Mesodermal cell (in vitro differentiated cells): Measurements from ENCODE around the gene MORN3.

Experiments
- H3K27ac ChIP-seq: 2 replicates; pipeline ENCODE4 v1.7.0; 2013; ENCODE audit warnings: mild to moderate bottlenecking, low read depth, low read length, moderate library complexity; ENCODE audit not compliant: severe bottlenecking
- H3K36me3 ChIP-seq: 2 replicates; pipeline ENCODE4 v1.7.1; 2013; ENCODE audit warnings: mild to moderate bottlenecking, low read length, moderate library complexity; ENCODE audit not compliant: control insufficient read depth, insufficient read depth
- H3K4me1 ChIP-seq: one replicate; pipeline ENCODE4 v1.7.1; 2013; ENCODE audit warnings: mild to moderate bottlenecking, low read length; ENCODE audit not compliant: insufficient read depth, control insufficient read depth, poor library complexity, severe bottlenecking
- H3K4me3 ChIP-seq: 2 replicates; pipeline ENCODE4 v1.7.0; 2013; ENCODE audit warnings: low read length, control low read depth, mild to moderate bottlenecking; ENCODE audit not compliant: insufficient read depth, poor library complexity, severe bottlenecking; ENCODE audit errors: extremely low read depth
- H3K9me3 ChIP-seq: 2 replicates; pipeline ENCODE4 v1.7.1; 2013; ENCODE audit warnings: mild to moderate bottlenecking, low read length, moderate library complexity; ENCODE audit not compliant: control insufficient read depth
- WGBS, 2 experiments: methylation state at CpG; one replicate each; pipeline ENCODE4 v1.1.5; 2013; ENCODE audit warnings: missing lambda C conversion rate in 2 of 2; ENCODE audit not compliant: insufficient coverage in 2 of 2; 5-methylcytosine and 5-hydroxymethylcytosine counted together

The MORN3 gene

DNA sequence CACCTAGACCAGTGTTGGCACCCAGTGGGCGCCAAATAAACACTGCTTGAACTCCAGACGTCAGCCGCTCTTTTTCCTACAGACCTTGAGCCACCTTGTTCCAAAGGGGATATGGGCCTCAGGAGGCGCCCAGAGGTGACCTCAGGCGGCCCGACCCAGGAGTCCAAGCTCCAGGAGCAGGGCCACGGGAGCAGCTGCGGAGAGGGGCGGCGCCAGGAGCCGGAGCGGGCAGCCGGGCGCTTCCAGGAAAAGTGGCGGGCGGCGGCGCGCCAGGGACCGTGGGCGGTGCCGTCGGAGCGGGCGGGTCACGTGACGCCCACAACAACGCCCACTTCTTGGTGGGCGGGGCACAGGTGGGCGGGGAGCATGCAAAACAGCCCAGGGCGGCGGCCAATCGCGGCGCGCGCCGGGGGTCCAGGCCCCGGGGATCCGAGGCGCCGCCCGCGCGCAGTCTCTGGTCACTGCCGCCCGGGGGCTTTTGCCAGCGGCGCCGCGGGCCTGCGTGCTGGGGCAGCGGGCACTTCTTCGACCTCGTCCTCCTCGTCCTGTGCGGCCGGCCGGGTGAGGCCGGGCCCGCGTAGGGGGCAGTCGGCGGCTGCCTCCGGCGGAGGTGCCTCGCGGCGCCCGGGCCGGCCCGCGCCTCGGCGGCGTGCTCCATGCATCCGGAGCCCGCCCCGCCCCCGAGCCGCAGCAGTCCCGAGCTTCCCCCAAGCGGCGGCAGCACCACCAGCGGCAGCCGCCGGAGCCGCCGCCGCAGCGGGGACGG, 43.2 kb downstream of the MORN3 start, which contains the start of gene ORAI1:
Gene ORAI1, plus strand, starts transcription at position 444 of the 766 bp plus-strand sequence.
- Histone ChIP-seq H3K27ac (peak within 1 kb of the TSS; percentile 82), H3K9me3 (no peaks in the 10 kb centered on the region), H3K36me3 (peaks cover 7% of the 10 kb centered on the region), H3K4me1 (peaks cover 34% of the 10 kb centered on the region), H3K4me3 (peak within 1 kb of the TSS; percentile 68)
- 2 to 3% methylated on average over 68 to 80 of the region's 92 CpGs for WGBS, 2 experiments

DNA sequence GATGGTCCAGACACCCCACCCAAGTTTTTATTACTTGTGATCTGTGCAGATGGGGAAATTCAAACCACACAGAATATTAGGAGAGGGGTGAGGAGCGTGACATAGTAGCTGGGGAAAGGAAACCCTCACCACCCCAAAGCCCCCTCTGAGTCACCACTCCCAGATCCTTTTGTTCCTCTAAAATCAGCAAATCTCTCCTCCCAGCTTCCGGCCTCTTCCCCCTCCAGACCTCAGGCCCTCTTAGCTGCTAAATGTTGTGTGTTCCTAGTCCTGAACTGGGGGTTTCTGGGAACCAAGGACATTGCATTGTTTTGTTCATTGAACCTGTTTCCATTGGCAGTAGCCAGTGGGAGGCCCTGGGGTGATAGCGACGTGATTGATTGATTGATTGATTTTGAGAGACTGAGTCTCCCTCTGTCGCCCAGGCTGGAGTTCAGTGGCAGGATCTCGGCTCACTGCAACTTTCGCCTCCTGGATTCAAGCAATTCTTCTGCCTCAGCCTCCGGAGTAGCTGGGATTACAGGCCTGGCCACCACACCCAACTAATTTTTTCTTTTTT, 49.0 kb downstream of the MORN3 start:
- Histone ChIP-seq H3K4me1 (peaks cover 15% of the 10 kb centered on the region), H3K9me3 (no peaks in the 10 kb centered on the region), H3K27ac (peak overlapping the region; percentile 72), H3K4me3 (no peak overlapping the region), H3K36me3 (no peaks in the 10 kb centered on the region)
- 54 to 65% methylated on average over 5 to 7 of the region's 8 CpGs for WGBS, 2 experiments

DNA sequence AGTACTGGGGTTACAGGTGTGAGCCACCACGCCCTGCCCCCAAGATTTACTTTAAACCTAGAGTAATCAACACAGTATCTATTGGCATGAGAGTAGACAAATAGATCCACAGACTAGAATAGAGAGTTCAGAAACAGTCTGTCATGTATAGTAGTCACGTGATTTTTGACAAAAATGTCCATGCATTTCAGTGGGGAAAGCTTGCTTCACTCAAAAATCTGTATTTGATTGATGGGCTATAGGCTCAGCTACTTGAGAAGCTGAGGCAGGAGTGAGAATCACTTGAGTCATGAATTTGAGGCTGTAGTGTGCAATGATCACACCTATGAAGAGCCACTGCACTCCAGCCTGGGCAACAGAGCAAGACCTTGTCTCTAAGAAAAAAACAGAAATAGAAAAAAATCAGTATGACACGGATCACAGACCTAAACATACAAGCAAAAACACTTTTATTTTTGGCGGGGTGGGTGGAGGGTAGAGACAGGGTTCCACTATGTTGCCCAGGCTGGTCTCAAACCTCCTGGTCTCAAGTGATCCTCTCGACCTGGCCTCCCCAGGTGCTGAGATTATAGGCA, 50.7 kb downstream of the MORN3 start:
- Histone ChIP-seq H3K9me3 (no peaks in the 10 kb centered on the region), H3K27ac (no peak overlapping the region), H3K36me3 (no peaks in the 10 kb centered on the region), H3K4me3 (no peak overlapping the region), H3K4me1 (peaks cover 9% of the 10 kb centered on the region)
- 87 to 93% methylated on average over 2 of the region's 5 CpGs for WGBS, 2 experiments

DNA sequence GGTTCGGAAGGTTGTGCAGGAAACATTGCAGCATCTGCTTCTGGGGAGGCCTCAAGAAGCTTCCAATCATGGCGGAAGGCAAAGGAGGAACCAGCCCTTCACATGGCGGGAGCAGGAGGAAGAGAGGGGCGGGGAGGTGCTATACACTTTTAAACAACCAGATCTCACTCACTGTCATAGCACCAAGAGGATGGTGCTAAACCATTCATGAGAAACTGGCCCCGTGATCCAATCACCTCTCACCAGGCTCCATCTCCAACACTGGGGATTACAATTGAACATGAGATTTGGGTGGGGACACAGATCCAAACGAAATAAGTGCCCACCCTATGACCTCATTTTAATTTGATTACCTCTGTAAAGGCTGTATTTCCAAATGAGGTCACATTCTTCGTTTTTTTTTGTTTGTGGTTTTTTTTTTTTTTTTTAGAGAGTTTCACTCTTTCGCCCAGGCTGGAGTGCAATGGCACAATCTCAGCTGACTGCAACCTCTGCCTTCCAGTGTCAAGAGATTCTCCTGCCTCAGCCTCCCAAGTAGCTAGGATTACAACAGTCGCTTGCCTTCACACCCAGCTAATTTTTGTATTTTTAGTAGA, 54.5 kb downstream of the MORN3 start:
- H3K4me1 ChIP-seq: peaks cover 10% of the 10 kb centered on the region
- H3K9me3 ChIP-seq: no peaks in the 10 kb centered on the region
- H3K36me3 ChIP-seq: no peaks in the 10 kb centered on the region
- no peak overlapping the region for H3K27ac ChIP-seq
- 92 to 100% methylated on average over 2 to 4 of the region's 9 CpGs for WGBS, 2 experiments
- H3K4me3 ChIP-seq: no peak overlapping the region

DNA sequence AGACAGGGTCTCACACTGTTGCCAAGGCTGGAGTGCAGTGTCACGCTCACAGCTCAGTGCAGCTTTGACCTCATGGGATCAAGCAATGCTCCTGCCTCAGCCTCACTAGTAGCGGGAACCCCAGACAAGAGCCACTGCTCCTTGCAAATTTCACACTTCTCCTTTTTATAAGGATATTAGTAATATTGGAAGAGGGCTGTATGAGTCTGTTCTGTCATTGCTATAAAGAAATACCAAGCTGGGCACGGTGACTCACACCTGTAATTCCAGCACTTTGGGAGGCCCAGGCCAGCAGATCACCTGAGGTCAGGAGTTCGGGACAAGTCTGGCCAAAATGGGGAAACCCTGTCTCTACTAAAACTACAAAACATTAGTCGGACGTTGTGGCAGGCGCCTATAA, 56.0 kb downstream of the MORN3 start:
- Histone ChIP-seq H3K9me3 (no peaks in the 10 kb centered on the region), H3K36me3 (no peaks in the 10 kb centered on the region), H3K4me3 (no peak overlapping the region), H3K4me1 (peaks cover 8% of the 10 kb centered on the region), H3K27ac (no peak overlapping the region)
- 97 to 98% methylated on average over 5 of the region's 7 CpGs for WGBS, 2 experiments

DNA sequence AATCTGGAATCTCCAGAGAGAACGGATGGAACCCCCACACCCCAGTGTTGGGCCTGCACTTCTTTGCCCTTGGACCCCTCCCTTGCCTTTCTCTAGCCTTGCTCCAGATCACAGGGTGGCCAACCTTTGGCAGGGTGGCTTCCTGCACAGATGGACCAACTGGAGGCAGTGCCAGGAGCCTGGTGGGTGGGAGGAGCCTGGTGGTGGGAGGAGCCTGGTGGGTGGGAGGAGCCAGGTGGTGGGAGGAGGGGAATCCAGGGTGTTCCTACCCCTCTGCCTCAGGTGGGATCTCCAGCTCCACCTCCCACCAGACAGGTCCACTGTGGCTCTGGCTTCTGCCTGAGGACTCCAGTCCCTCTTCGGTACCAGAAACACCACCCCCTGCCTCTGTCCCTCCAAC, 58.1 kb downstream of the MORN3 start:
- Histone ChIP-seq H3K36me3 (no peaks in the 10 kb centered on the region), H3K27ac (no peak overlapping the region), H3K4me3 (no peak overlapping the region), H3K9me3 (no peaks in the 10 kb centered on the region), H3K4me1 (peaks cover 8% of the 10 kb centered on the region)
- 95 to 100% methylated on average over 1 to 2 of the region's 2 CpGs for WGBS, 2 experiments

DNA sequence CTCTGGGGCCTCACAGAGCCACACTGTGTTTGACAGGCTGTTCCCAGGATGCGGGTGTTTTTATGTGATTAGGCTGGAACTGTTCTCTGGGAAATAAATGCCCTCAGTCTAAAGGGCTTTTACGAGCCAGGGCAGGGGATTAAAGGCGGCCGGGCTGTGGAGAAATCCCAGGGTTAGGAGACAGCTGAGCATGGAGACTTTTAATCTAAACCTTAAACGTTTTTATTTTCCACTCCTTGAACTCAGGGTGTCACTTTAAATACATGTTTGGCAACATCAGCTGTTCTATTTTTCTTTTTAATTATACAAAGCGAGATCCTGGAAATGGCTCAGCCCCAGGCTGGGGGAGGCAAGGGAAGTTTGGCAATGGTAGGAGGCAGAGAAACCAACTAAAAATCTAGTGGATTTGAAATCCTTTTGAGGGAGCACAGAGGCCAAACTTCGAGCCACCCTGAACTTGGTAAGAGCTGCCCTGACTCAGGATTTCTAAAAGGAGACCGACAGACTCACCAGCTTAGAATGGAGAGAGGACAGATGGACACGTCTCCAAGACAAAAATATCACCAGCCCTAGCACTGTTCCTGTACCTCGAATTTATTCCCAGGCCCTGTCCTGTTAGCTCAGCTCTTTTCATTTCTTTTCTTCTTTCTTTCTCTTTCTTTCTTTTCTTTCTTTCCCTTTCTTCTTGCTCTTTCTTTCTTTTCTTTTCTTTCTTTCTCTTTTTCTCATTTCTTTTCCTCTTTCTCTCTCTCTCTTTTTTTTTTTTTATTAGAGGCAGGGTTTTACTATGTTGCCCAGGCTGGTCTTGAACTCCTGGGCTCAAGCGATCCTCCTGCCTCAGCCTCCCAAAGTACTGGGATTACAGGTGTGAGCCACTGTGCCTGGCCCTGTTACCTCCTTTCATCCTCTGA, 59.0 kb downstream of the MORN3 start:
- H3K27ac ChIP-seq: peak overlapping the region; percentile 81
- 72 to 75% methylated on average over 8 to 9 of the region's 11 CpGs for WGBS, 2 experiments
- peaks cover 8% of the 10 kb centered on the region for H3K4me1 ChIP-seq
- no peaks in the 10 kb centered on the region for H3K9me3 ChIP-seq
- no peak overlapping the region for H3K4me3 ChIP-seq
- no peaks in the 10 kb centered on the region for H3K36me3 ChIP-seq

DNA sequence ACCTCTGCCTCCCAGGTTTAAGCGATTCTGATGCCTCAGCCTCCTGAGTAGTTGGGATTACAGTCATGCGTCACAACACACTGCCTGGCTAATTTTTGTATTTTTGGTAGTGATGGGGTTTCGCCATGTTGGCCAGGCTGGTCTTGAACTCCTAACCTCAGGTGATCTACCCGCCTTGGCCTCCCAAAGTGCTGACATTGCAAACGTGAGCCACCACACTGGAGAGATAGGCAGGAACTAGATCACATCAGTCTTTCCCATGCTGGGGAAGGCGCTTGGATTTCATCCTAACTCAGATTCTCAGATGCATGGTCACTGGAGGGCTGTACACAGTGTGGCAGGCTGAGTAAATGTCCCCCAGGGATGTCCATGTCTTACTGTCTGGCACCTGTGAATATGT, 61.2 kb downstream of the MORN3 start:
- Histone ChIP-seq H3K9me3 (no peaks in the 10 kb centered on the region), H3K27ac (no peak overlapping the region), H3K36me3 (no peaks in the 10 kb centered on the region), H3K4me3 (no peak overlapping the region), H3K4me1 (peaks cover 8% of the 10 kb centered on the region)
- 81 to 99% methylated on average over 4 to 6 of the region's 6 CpGs for WGBS, 2 experiments

DNA sequence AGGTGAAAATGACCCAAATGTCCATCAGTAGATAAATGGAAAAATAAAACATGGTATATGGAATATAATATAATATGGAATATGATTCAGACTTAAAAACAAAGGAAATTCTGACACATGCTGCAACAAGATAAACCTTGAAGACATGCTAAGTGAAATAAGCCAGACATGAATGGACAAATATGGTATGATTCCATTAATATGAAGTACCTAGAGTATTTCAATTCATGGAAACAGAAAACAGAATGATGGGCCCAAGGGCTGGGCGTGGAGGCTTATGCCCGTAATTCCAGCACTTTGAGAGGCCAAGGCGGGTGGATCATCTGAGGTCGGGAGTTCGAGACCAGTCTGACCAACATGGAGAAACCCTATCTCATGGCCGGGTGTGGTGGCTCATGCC, 65.9 kb downstream of the MORN3 start:
- Histone ChIP-seq H3K4me3 (no peak overlapping the region), H3K9me3 (no peaks in the 10 kb centered on the region), H3K4me1 (no peaks in the 10 kb centered on the region), H3K27ac (no peak overlapping the region), H3K36me3 (no peaks in the 10 kb centered on the region)
- 82 to 93% methylated on average over 5 to 6 of the region's 6 CpGs for WGBS, 2 experiments

DNA sequence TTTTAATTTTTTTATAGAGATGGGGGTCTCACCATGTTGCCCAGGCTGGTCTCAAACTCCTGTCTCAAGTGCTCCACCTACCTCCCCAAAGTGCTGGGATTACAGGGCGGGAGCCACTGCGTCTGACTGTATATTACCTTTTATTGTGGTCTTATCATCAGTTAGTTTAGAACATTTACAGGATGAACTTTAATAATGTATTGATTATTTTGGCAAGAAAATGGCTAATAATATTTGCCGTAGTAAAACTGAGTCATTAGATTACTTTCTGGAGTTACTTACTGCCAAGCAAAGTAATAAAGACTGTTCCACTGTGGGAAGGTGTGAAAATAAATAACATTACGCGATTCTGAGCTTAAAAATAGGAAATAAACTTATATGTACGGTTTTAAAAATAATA, 66.7 kb downstream of the MORN3 start:
- Histone ChIP-seq H3K9me3 (no peaks in the 10 kb centered on the region), H3K4me3 (no peak overlapping the region), H3K36me3 (no peaks in the 10 kb centered on the region), H3K4me1 (no peaks in the 10 kb centered on the region), H3K27ac (no peak overlapping the region)
- WGBS, 2 experiments: 100% methylated on average over 2 to 4 of the region's 6 CpGs
